ENCODE data around the gene CNPY2.
"Not testable (repeated sequence)": the region's sequence is repeated elsewhere in the genome, so short reads cannot be mapped to it uniquely, and the experiment has no call there.

CNPY2 gene

DNA sequence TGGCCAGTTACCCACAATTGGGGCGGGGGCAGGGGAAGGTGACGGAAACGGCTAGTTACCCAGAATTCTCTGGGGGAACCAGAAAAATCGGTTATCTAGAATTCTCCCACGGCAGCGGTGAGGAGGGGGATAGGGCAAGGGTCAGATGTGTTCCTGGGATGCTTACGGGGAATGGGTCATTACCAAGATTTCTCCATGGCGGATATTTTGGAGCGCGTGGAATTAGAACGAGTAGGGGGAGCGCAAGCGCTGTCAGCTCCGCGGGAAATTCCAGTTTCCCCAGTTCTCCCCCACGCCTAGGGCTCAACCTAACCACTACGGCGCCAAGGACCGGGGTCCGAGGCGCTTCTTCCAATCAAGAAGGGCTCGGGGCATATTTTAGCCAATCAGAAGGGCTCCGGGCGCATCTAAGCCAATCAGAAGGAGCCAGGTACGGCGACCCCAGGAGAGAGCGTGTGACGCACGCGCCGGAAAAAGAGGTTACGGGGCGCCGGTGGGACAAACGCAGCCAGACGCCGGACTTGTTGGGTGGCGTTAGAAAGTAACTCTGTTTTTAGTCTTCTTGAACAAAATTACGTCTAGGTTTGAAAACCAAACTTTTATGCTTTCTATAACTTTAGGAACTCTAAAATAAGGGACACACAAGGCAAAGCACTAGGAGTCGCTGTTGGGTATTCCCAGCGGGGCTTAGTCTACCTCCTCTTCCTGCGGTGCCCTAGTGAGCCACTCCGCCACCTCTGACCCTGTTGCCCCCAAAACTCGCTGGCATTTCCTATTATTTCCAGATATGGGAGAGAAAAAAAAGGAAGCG is 18.1 kb upstream of the CNPY2 start, which contains the start of gene PAN2:
TSS of gene PAN2 (minus strand) at position 322 of the 811 bp plus-strand sequence. CDS start 906 bp downstream, outside the sequence.
- DNase-seq = peak; percentile 94

DNA sequence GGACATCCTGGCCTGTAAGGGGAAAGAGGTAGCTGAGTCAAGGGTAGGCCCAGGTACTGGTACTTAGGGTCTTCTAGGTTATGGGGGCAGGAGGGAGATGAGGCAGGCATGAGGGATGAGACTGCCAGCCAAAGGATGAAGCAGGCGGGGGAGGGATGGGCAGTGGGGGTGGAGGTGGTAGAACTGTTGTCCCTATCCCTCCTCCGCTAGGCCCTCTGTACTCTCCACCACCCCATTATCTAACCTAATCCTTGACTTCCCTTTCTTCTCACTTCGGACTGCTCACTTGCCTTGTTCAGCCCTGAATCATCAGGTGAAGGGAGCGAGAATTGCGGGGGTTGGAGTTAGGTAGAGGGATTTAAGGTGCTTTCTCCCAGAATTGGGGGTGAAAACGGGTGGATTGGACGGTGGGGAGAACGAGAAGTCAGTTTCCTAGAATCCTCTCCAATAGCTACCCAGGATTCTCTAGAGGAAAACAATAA is 17.4 kb upstream of the CNPY2 start:
- no peak for DNase-seq

GRCh38 chr12:56332512-56333196 is 16.9 kb upstream of the CNPY2 start:
- DNase-seq = no peak

DNA sequence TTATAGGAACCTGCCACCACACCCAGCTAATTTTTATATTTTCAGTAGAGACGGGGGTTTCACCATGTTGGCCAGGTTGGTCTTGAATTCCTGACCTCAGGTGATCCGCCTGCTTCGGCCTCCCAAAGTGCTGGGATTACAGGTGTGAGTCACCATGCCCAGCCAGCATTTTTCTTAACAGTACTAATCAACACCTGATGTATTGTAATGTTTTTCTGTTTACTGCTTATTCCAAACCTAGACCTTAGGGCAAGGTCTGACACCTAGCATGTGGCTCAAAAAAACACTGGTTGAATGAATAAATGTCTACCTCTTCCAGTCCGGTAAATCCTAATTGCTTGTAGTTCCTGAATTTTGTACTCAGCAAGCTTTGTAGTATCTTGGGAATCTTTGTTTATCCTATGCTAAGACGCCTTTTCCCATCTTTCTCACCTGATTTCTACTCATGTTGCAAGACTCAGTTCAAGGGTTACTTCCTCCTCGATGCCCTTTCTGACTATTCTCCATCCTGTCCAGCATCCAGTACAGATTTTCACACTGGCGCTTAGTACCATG is 15.2 kb upstream of the CNPY2 start:
- no peak for DNase-seq

DNA sequence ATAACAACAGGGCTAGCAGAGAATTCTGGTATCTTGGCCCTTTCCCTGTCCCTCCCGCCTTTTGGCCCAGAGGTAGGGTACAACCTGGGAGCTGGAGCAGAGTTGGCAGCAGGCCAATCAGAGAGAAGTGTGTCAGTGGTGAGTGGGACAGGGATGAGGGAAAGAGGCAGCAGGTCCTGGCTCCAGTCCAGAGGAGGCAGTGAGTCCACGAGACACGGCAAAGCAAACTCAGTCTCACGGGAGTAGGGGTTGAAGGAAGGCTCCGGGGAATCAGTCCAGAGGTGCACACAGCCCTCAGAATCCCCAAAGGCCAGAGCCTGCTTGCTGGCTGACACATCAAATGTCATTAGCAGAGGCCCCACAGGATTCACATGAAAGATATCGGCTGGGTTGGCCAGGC is 10.7 kb upstream of the CNPY2 start:
- no peak for DNase-seq

- no peak for DNase-seq
Measured at GRCh38 chr12:56326126-56326525, 10.3 kb upstream of the CNPY2 start.

- DNase-seq = no peak
Measured at GRCh38 chr12:56324206-56324605, 8.4 kb upstream of the CNPY2 start.

- DNase-seq = not testable (repeated sequence)
Measured at GRCh38 chr12:56321610-56322009, 5.8 kb upstream of the CNPY2 start.

DNA sequence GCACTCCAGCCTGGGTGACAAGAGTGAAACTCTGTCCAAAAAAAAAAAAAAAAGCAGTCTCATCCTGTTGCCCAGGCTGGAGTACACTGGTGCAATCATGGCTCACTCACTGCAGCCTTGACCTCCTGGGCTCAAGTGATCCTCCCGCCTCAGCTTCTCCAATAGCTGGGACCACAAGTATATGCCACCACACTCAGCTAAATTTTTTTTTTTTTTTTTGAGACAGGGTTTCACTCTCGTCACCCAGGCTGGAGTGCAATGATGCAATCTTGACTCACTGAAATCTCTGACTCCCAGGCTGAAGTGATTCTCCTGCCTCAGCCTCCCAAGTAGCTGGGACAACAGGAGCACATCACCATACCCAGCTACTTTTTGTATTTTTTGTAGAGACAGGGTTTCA is 5.2 kb upstream of the CNPY2 start:
- DNase-seq = no peak

- DNase-seq = no peak
Measured at GRCh38 chr12:56317675-56318074, 1.9 kb upstream of the CNPY2 start.

DNA sequence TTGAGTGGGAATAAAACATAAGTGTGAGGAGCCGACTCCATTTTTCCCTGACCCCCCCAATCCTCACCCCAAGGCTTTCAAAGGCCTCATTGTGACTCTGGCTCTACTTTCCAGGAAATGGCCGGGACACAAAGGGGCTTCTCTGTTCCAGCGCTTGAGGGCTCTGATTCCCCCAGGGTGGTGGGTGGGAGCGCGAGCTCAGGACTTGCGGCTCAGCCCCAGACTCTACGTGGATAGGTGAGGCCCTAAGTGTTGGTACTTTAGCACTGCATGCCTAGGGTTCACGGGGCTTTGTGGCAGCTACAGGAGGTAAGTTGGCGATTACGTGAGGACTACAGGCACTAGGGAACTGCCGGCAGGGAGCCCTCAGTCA is 553 bp downstream of the CNPY2 start:
- no peak for DNase-seq

DNA sequence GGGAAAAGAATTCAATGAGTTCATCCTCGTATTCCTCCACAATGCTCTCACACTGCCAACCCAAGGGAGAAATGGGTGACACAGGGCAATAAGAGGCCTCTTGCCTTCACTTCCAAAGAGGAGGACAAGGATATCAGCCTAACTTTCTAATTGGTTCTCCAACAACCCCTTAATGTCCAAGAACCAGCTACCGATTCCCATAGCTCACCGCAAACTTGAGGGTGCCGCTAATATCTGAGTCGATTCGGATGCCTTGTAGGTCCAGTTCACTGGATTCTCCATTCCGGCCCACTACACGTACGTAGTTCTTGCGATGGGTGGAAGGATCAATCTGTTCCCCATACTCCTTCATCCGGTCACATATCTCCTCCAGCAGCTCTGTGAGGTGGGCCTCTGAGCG is 4.8 kb downstream of the CNPY2 start:
- no peak for DNase-seq

GRCh38 chr12:56308714-56309113 is 7.1 kb downstream of the CNPY2 start:
- DNase-seq = no peak

GRCh38 chr12:56307221-56307965 is 8.4 kb downstream of the CNPY2 start:
- no peak for DNase-seq

GRCh38 chr12:56304872-56305590 is 10.8 kb downstream of the CNPY2 start:
- DNase-seq = no peak

DNA sequence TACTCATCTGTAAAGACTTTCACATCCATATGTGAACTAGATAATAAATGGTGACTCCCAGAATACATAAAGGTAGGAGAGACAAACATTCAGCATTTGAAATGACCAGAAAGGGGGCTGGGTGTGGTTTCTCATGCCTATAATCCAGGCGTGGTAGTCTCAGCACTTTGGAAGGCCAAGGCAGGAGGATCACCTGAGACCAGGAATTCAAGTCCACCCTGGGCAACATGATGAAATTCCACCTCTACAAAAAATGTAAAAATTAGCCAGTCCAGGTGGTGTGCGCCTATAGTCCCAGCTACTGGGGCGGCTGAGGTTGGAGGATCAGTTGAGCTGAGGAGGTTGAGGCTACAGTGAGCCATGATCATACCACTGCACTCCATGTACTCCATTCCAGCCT is 11.5 kb downstream of the CNPY2 start:
- DNase-seq = no peak

DNA sequence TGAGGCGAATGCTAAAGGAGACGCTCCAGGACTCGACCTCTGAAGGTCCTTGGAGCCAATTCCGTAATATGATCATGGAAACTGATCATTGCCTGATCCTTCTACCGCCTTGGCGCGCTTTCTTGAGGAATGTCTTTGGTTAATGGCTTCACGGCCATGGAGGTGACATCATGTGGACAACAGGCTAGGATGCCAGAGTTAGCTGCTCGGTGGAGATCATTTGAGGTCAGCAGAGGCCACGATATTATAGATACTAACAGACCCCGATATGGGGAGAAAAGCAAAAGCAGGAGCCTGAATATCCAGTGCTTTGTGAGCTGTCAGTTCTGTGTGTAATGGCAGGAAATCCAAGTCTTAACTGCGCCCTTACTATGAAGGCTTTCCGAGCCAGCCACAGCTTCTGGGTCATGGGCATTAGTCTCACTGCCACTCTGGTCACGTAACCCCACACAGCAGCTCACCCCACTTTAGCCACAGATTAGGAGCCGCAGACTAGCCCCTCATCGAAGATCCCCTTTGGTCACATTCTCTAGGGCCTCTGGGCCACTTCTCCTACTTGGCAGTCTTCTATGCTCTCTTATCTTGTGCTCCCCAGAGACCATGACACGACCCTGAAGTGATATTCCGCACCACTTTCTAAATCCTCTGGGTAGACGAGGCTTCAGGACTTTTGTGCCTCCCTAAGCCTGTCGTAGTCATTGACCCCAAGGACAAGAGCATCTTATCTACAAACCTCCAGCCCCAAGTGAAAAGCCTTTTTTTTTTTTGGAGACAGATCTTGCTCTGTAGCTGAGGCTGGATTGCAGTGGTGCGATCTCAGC is 14.9 kb downstream of the CNPY2 start:
- DNase-seq = peak; percentile 30

GRCh38 chr12:56299853-56300643 is 15.7 kb downstream of the CNPY2 start, which contains the start of gene CS:
TSS of gene CS (minus strand) at chr12:56300330. CDS start at chr12:56300201, 129 bp downstream.
- DNase-seq = peak; percentile 95

DNA sequence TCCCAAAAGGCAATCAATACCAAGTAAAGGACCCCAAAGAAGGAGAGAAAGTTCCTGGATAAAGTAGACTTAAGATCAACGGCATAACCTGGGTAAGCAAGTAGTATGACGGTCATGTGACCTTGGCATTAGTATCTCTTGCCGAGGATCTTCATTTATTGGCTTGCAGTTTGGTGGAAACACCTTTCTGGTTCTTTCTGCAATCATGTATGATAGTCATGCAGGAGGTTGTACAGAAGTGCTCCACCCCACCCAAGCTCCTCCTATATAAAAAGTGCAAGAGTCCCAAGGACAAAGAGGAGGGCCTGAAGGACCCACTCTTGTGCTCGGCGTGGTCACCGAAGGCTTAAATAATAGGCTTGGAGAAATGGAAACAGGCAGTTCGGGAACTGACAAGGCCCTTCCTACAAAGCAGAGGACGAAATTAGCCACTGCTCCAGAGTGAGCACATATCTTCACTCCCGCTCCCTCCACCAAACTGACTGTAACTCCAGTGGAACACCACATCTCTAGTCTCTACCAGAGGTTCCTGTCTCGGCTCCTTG is 16.4 kb downstream of the CNPY2 start:
- no peak for DNase-seq

- DNase-seq = no peak
Measured at GRCh38 chr12:56298828-56299227, 17.0 kb downstream of the CNPY2 start.
